ENCODE results near the gene FIBCD1.

DNA sequence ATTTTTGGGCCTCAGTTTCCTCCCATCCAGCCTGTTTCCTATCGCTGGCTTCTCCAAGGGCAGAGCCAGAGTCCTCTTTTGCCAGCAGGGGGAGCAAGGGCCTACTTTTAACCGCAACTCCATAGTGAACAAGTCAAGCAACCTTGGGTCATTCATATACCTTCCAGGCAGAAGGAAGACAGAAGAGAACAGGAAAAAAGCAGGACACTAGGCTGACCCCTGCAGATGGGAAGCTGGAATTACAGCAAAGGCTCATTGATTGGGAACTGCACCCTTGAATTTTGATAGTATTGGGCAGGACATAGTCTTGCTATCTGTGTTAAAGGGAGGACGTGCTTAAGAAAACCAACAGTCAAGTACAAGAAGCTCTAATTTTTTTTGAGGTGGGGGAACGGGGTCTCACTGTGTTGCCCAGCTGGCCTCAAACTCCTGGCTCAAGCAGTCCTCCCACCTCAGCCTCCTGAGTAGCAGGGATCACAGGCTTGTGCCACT lies 72.5 kb downstream of the FIBCD1 start:
- TF ChIP-seq POLR2AphosphoS5 (IDR thresholded peaks at IDR 0.05; ENCODE audit: low read depth, low read length) (no peak), POLR2A (IDR thresholded peaks at IDR 0.05; ENCODE audit: low read depth, low read length) (no peak)
